ENCODE measurements around the gene CEP72.

DNA sequence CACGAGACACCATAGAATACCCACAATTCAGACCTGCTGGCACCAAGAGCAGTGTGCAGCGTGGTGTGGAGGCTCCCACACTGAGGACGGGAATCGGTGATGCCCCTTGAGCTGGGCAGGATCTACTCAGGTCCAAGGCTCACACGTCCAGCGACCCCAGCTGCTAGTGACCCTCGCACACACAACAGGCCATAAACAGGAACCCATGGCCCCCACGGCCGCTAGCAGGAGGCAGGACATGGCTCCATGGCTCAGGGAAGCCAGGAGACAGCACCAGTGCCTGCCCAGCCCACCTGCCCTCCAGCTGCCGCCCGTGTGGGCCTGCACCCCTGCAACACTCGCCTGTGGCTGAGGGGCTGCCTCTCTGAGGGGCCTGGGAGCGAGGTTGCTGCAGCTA, 44.5 kb upstream of the CEP72 start:
- TF ChIP-seq, protein P1, sequence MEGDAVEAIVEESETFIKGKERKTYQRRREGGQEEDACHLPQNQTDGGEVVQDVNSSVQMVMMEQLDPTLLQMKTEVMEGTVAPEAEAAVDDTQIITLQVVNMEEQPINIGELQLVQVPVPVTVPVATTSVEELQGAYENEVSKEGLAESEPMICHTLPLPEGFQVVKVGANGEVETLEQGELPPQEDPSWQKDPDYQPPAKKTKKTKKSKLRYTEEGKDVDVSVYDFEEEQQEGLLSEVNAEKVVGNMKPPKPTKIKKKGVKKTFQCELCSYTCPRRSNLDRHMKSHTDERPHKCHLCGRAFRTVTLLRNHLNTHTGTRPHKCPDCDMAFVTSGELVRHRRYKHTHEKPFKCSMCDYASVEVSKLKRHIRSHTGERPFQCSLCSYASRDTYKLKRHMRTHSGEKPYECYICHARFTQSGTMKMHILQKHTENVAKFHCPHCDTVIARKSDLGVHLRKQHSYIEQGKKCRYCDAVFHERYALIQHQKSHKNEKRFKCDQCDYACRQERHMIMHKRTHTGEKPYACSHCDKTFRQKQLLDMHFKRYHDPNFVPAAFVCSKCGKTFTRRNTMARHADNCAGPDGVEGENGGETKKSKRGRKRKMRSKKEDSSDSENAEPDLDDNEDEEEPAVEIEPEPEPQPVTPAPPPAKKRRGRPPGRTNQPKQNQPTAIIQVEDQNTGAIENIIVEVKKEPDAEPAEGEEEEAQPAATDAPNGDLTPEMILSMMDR (IDR thresholded peaks at IDR 0.05) = no peak
- TF ChIP-seq POLR2A (IDR thresholded peaks at IDR 0.05) = no peak
